ENCODE results near the gene SCGB1A1.

SCGB1A1 gene

GRCh38 chr11:62462508-62462892 is 43.7 kb downstream of the SCGB1A1 start:
- H3K4me3 ChIP-seq (ENCODE audit: low read depth, low read length), result no peak overlapping the region
- TF ChIP-seq, protein P1, sequence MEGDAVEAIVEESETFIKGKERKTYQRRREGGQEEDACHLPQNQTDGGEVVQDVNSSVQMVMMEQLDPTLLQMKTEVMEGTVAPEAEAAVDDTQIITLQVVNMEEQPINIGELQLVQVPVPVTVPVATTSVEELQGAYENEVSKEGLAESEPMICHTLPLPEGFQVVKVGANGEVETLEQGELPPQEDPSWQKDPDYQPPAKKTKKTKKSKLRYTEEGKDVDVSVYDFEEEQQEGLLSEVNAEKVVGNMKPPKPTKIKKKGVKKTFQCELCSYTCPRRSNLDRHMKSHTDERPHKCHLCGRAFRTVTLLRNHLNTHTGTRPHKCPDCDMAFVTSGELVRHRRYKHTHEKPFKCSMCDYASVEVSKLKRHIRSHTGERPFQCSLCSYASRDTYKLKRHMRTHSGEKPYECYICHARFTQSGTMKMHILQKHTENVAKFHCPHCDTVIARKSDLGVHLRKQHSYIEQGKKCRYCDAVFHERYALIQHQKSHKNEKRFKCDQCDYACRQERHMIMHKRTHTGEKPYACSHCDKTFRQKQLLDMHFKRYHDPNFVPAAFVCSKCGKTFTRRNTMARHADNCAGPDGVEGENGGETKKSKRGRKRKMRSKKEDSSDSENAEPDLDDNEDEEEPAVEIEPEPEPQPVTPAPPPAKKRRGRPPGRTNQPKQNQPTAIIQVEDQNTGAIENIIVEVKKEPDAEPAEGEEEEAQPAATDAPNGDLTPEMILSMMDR (IDR thresholded peaks at IDR 0.05; ENCODE audit: control insufficient read depth, extremely low read depth, insufficient read depth), result no peak

DNA sequence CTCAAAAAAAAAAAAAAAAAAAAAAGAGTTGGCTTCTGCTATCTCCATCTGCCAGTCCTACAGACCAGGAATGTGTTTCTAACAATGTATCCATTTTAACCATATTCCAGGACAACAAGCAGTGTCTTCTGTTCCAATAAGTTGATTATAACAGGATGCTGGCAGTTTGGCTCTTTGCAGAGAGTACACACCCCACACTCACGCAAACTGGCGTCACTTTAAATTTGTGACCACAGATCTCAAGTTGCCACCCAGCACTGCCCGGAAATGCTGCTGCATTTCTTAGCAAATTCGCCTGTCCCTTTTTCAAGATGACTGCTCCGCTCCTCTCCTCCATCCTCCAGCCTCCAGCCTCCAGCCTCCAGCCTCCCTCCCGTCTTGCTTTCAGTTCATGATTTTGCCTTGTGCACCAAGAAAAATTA is 44.3 kb downstream of the SCGB1A1 start:
- TF ChIP-seq, protein P1 (IDR thresholded peaks at IDR 0.05; ENCODE audit: control insufficient read depth, extremely low read depth, insufficient read depth), result no peak
- no peak for DNase-seq (ENCODE audit: low read depth)

More at GRCh38 chr11:62462508-62462892, 43.7 kb downstream of the SCGB1A1 start:
- DNase-seq (ENCODE audit: low read depth), result no peak

GRCh38 chr11:62464655-62465054 is 45.8 kb downstream of the SCGB1A1 start:
- no peak overlapping the region for H3K4me3 ChIP-seq (ENCODE audit: low read depth, low read length)

More for the DNA sequence above, 44.3 kb downstream of the SCGB1A1 start:
- no peak overlapping the region for H3K4me3 ChIP-seq (ENCODE audit: low read depth, low read length)

DNA sequence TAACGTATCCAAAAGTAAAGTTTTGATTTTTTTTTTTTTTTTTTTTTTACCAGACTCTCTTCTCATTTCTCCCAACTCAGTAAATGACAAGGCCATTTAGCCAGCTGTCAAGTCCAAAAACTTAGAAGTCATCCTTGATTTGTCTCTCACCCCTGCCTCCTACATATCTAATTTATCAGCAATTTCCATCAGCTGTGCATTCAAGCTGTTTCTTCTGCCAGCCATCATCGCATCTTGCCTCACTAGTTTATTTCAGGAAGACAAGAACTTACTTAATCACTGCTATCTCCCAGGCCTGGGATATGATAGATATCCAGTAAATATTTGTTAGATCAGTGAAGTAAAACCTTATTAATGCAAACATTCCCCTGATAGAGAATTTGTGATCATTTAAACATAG is 47.6 kb downstream of the SCGB1A1 start:
- no peak overlapping the region for H3K4me3 ChIP-seq (ENCODE audit: low read depth, low read length)
- DNase-seq (ENCODE audit: low read depth), result no peak
- TF ChIP-seq, protein P1 (IDR thresholded peaks at IDR 0.05; ENCODE audit: control insufficient read depth, extremely low read depth, insufficient read depth), result no peak

More at GRCh38 chr11:62464655-62465054, 45.8 kb downstream of the SCGB1A1 start:
- TF ChIP-seq, protein P1 (IDR thresholded peaks at IDR 0.05; ENCODE audit: control insufficient read depth, extremely low read depth, insufficient read depth), result no peak
- DNase-seq (ENCODE audit: low read depth), result no peak

DNA sequence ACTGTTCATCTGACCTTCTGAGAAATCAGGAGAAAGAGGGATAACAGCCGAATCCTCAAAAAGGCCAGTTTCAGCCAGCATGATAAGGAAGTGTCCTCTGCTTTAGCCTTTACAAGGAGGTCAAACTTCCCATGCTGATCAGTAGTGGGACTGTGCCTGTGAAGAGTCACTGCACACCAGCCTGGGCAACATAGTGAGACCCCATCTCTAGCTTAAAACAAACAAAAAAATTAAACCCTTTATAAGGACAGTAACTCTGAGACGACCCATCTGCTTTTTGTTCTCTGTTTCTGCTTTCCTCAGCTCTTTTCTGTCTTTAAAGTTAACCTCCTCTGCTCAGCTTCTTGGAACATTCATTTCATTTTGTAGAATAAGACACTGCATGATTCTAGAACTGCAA is 49.7 kb downstream of the SCGB1A1 start:
- H3K4me3 ChIP-seq (ENCODE audit: low read depth, low read length), result no peak overlapping the region
- DNase-seq (ENCODE audit: low read depth), result no peak
- TF ChIP-seq, protein P1 (IDR thresholded peaks at IDR 0.05; ENCODE audit: control insufficient read depth, extremely low read depth, insufficient read depth), result no peak

- no peak overlapping the region for H3K4me3 ChIP-seq (ENCODE audit: low read depth, low read length)
- TF ChIP-seq, protein P1 (IDR thresholded peaks at IDR 0.05; ENCODE audit: control insufficient read depth, extremely low read depth, insufficient read depth), result no peak
- no peak for DNase-seq (ENCODE audit: low read depth)
These were observed 52.8 kb downstream of the SCGB1A1 start for GRCh38 chr11:62471603-62472002.
